GM19328 (cell line): ENCODE measurements around the gene GADD45B.
"Not testable (repeated sequence)": the region's sequence is repeated elsewhere in the genome, so short reads cannot be mapped to it uniquely, and the experiment has no call there.

ENCODE experiments used
- ATAC-seq: cut with Tn5 transposase; IDR thresholded peaks from one replicate; pipeline ENCODE4 v1.9.1; 2021; ENCODE audit warnings: mild to moderate bottlenecking, moderate library complexity; ENCODE audit not compliant: unreplicated experiment

GADD45B gene

GRCh38 chr19:2487090-2487489 lies 11.2 kb downstream of the GADD45B start:
- no peak for ATAC-seq

GRCh38 chr19:2487842-2488241 lies 11.9 kb downstream of the GADD45B start:
- no peak for ATAC-seq

GRCh38 chr19:2488405-2488941 lies 12.5 kb downstream of the GADD45B start:
- ATAC-seq: no peak

- no peak for ATAC-seq
Observed at GRCh38 chr19:2488942-2489731, 13.2 kb downstream of the GADD45B start.

- ATAC-seq: no peak
Observed at GRCh38 chr19:2490659-2491058, 14.7 kb downstream of the GADD45B start.

GRCh38 chr19:2491130-2491801 lies 15.3 kb downstream of the GADD45B start:
- ATAC-seq: no peak

GRCh38 chr19:2492870-2493269 lies 16.9 kb downstream of the GADD45B start:
- ATAC-seq: no peak

- ATAC-seq: not testable (repeated sequence)
Observed at GRCh38 chr19:2493448-2493847, 17.5 kb downstream of the GADD45B start.

- no peak for ATAC-seq
Observed at GRCh38 chr19:2494084-2494446, 18.1 kb downstream of the GADD45B start.

- ATAC-seq: no peak
Observed at GRCh38 chr19:2494447-2495129, 18.7 kb downstream of the GADD45B start.

- ATAC-seq: no peak
Observed at GRCh38 chr19:2495130-2495641, 19.3 kb downstream of the GADD45B start.

- ATAC-seq: no peak
Observed at GRCh38 chr19:2495651-2496316, 19.9 kb downstream of the GADD45B start.

- ATAC-seq: no peak
Observed at GRCh38 chr19:2497186-2497585, 21.3 kb downstream of the GADD45B start.

- ATAC-seq: no peak
Observed at GRCh38 chr19:2500156-2500555, 24.2 kb downstream of the GADD45B start.

- no peak for ATAC-seq
Observed at GRCh38 chr19:2500841-2501261, 24.9 kb downstream of the GADD45B start.

GRCh38 chr19:2503521-2504109 lies 27.7 kb downstream of the GADD45B start:
- ATAC-seq: no peak

- ATAC-seq: not testable (repeated sequence)
Observed at GRCh38 chr19:2506656-2507055, 30.7 kb downstream of the GADD45B start.

- ATAC-seq: no peak
Observed at GRCh38 chr19:2507109-2507508, 31.2 kb downstream of the GADD45B start.

GRCh38 chr19:2509096-2509495 lies 33.2 kb downstream of the GADD45B start:
- no peak for ATAC-seq

GRCh38 chr19:2511570-2511969 lies 35.6 kb downstream of the GADD45B start:
- no peak for ATAC-seq
